ELF-1 (cell line): ENCODE results near the gene PDZRN3.
A peak's percentile ranks its signal among the peaks of the same experiment; 100 is the strongest.

ENCODE experiments used
- DNase-seq: peaks from one replicate; pipeline ENCODE4 v3.0.0-alpha.2; 2016; ENCODE audit warnings: low read depth, low spot score

The PDZRN3 gene

GRCh38 chr3:73459711-73460110 is 165.0 kb downstream of the PDZRN3 start:
- no peak for DNase-seq

GRCh38 chr3:73453666-73454065 is 171.1 kb downstream of the PDZRN3 start:
- no peak for DNase-seq

DNA sequence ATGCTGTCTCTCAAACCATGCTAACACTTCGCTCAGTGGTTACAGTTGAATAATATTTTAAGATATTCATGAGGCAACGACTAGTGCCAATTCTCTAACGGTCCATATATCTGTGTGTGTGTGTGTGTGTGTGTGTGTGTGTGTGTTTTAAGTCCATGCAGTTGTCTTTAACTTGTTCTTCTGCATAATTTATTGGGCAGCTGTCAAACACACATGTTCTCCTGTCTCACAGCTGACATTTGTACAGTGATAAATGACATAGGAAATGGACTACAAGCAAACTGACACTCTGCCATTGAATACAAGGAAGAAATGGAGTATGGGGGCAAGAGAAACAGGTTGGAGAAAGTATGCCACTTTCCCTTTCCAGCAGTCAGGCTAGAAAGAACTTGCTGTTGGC is 172.0 kb downstream of the PDZRN3 start:
- no peak for DNase-seq

DNA sequence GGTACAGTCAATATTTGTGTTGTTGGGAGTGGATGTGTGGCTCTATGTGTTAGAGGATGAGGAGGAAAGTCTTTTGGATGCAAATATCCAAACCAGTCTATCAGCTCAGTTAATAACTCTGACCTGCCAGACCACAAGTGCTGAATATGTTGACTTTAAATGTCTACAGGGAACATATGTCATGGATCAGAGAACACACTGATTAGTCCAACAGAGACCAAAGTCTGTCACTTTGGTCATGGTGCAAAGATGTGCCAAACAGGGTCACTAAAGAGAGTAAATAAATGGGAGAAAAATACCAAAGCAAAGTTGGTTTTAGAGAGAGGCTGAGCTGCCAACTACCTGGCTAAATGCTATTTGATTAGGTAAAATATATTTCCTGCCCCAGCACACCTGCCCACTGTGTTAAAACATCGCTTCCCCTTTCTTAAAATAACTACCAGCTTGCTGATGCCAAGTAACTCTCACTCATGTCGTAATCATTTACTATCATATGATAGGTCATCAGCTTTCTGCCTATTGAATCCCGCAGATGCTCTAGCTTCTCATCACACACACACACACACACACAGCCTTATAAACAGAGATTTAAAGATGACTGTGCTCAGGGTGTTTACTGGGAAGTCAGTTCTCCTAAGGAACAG is 173.3 kb downstream of the PDZRN3 start:
- no peak for DNase-seq

DNA sequence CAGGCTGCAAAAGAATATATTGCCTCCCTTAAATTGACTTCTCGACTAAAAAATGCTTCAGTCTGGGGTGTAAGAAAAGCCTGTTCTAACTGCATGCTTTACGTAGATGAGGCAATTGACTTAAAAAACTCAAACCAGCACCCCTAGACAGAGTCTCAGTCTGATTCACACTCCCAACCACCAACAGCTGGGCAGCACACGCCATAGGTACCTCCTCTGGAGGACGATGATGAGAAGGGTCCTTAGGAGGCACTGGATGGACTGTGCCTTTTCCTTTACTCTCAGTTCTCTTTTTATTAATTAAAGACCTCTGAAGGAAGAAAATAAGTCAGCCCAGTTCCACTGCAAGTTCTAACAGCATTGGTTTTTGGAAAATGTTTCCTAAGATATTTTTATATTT is 175.0 kb downstream of the PDZRN3 start:
- DNase-seq: no peak

GRCh38 chr3:73448761-73449301 is 175.9 kb downstream of the PDZRN3 start:
- DNase-seq: no peak

GRCh38 chr3:73448041-73448440 is 176.7 kb downstream of the PDZRN3 start:
- no peak for DNase-seq

GRCh38 chr3:73447111-73447510 is 177.6 kb downstream of the PDZRN3 start:
- DNase-seq: no peak

GRCh38 chr3:73446467-73447110 is 178.2 kb downstream of the PDZRN3 start:
- DNase-seq: no peak

DNA sequence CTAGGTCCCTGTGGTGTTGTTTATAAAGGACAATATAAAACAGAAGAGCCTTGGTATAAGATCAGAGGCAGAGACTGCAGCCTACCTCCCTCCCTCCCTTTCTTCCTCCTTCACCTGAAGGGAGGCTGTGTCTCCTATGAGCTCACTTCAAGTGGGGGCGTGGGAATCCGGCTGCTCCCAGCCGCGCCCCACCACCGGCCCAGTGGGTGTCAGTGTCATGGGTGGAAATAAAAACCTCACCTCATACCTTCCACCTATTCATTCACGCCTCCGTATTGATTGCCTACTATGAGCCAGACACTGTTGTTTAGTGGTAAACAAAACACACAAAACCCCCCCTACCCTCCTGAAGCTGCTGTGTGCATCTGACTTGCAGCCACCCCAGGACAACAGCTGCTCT is 181.9 kb downstream of the PDZRN3 start:
- peak; percentile 12 for DNase-seq

- DNase-seq: no peak
These were observed 182.6 kb downstream of the PDZRN3 start for GRCh38 chr3:73442152-73442551.

GRCh38 chr3:73437828-73438227 is 186.9 kb downstream of the PDZRN3 start:
- no peak for DNase-seq

- no peak for DNase-seq
These were observed 189.7 kb downstream of the PDZRN3 start for GRCh38 chr3:73435055-73435454.

- no peak for DNase-seq
These were observed 191.1 kb downstream of the PDZRN3 start for GRCh38 chr3:73433687-73434086.

GRCh38 chr3:73433079-73433478 is 191.7 kb downstream of the PDZRN3 start:
- no peak for DNase-seq

DNA sequence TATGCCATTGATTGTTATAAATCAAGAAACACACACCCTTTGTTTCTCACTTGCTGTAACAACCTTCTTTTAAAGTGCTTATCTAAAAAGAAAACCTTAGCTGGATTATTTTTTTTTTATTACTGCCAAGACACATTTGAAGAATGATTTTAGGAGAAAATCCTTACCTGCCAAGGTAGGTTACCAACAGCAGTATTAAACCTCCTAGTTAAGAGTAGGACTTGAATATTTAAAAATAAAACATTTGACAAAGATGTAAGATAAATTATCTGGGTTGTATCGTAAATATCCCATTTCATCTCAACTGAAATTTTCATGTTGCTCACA is 192.1 kb downstream of the PDZRN3 start:
- no peak for DNase-seq

- peak; percentile 49 for DNase-seq
These were observed 192.6 kb downstream of the PDZRN3 start for GRCh38 chr3:73432023-73432705.

DNA sequence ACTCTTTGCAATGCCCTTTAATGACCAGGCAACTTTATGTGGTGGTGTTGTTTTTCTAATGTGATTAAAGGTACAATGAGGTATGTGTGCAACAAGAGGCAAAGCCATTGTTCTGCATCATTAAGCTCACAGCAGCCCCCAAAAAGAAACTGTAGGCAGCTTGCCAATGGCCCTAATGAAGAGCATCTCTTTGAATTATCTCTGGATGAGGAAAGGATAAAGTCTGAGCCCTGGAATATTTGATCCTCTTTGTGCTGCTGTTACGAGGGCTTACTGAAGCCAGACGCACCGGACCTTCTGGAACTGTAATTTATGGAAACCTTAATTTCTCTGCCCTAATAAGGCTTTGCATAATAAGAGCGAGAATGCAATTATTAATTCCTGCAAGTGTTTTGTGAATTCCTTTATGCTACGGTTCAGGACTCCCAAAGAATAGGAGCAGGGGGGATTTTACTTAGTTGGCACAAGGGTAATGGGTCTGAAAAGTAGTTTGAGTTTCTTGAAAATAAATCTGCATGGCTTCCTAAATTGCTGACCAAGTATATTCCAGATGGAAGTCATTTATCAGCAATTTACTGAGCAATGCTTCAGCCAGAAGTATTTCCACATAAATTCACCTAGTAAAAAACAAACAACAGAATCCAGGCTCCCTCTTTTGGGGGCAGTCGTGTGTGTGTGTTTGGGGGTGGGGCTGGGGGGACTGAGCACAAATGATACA is 193.4 kb downstream of the PDZRN3 start:
- DNase-seq: no peak

DNA sequence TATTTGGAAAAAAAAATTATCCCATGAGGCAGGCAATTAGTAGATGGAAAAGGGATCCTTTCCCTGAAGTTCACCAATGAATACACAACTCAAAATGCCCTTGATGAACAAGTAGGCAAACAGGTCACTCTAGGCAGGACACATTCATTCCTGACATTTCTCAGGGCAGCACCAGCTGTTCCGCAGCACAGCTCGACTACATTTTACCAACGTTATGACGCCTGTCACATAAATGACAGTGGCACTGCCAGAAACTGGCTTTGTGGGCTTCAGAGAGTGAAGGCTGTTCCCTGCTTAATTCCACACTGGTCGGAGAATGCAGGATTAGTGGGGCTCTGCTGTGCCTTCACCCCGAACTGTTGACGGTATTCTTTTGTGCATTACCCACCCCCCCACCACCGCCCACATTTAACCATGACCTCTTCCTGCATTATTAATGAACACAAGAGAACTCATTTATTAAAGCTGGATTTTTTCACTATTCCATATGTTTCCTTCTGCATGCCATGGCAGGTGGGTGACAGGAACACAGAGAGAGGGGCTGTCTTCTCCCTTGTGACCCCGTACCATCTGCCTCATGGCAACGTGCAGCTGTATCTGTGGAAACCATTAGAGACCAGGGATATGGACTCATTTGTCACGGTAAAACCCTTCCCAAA is 197.6 kb downstream of the PDZRN3 start:
- no peak for DNase-seq

GRCh38 chr3:73426606-73427005 is 198.1 kb downstream of the PDZRN3 start:
- no peak for DNase-seq

DNA sequence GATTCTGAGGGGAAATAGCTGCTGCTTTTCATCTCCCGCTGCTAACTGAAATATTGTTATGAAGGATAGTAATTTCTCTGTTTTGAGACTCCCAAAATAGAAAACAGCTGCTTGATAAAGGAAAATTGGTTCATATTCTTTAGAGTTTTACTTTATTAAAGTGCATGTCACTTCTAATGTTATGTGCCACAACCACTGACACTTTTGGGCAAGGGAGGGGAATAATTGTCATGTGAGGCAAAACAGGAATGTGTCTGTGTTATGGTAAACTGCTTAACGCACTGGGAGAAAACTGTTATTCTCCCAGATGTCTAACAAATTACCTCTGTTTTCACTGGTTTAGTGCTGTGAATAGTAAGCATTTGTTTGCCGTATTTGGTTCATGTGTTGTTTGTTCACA is 201.6 kb downstream of the PDZRN3 start:
- no peak for DNase-seq

- no peak for DNase-seq
These were observed 202.2 kb downstream of the PDZRN3 start for GRCh38 chr3:73422571-73422970.
